Measurements from ENCODE around the gene ING3. TPM values are rescaled to one million over a fixed set of nuclear protein-coding genes. Genes with fewer than 3 reads are reported as not detected.

ING3 gene
- total and polyA plus RNA-seq, 2 donors (not counting 3 experiments of a cell fraction or from before 2014, with no cell fraction given) = 8.7 to 19.6 TPM

DNA sequence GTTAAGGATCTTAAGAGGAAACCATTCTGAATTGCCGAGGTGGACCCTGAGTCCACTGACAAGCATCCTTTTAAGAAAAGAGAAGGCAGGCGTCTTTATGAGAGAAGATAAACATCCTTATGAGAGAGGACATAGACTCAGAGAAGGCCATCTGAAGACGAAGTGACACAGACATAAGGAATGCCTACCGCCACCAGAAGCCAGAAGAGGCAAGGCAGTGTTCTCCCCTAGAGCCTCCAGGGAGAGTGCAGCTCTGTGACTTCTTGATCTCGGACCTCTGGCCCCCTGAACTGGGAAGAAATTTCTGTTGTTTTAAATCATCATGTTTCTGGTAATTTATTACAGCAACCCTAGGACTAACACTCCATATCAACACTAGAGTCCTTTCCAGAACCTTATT is 25.2 kb upstream of the ING3 start:
- Histone ChIP-seq H3K9ac (replicated peaks; ENCODE audit: extremely low read depth, insufficient read depth, low read length) (no peak overlapping the region), H2AFZ (ENCODE audit: low read depth, low read length) (no peak overlapping the region), H3K9me3 (replicated peaks; ENCODE audit: control insufficient read depth, insufficient read depth, low read length) (no peaks in the 10 kb centered on the region), H3K4me3 (replicated peaks in 1 of 3; ENCODE audit: insufficient read depth in 1 of 3, low read depth in 1 of 3, low read length in 3 of 3) (no peak overlapping the region), H3K4me1 (ENCODE audit: control insufficient read depth, extremely low read depth, insufficient read depth, low read length) (peaks cover 12% of the 10 kb centered on the region), H3K27ac (ENCODE audit: insufficient read depth, low read depth, low read length) (no peak overlapping the region), H3K27me3 (ENCODE audit: control insufficient read depth in 2 of 2, insufficient read depth in 2 of 2, low read length in 2 of 2) (no peaks in the 10 kb centered on the region), H3K9me1 (replicated peaks; ENCODE audit: control insufficient read depth, extremely low read depth, insufficient read depth, low read length) (no peaks in the 10 kb centered on the region), H4K20me1 (replicated peaks; ENCODE audit: control insufficient read depth, extremely low read depth, insufficient read depth, low read length) (no peaks in the 10 kb centered on the region), H3K4me2 (ENCODE audit: insufficient read depth, low read length) (no peak overlapping the region), H3K79me2 (ENCODE audit: control insufficient read depth, insufficient read depth, low read length) (no peaks in the 10 kb centered on the region), H3K36me3 (ENCODE audit: control insufficient read depth in 2 of 2, extremely low read depth in 1 of 2, insufficient read depth in 2 of 2, low read length in 2 of 2) (no peaks in the 10 kb centered on the region)
- CTCF ChIA-PET = no interaction called here
- TF ChIP-seq JUN (IDR thresholded peaks at IDR 0.05; ENCODE audit: borderline replicate concordance, insufficient read depth, insufficient read length, low read depth) (no peak), EZH2 (IDR thresholded peaks at IDR 0.05; ENCODE audit: borderline replicate concordance, low read depth, low read length, severe bottlenecking) (no peak), GATA2 (IDR thresholded peaks at IDR 0.05; ENCODE audit: insufficient read depth, insufficient read length, low read depth, low read length) (no peak), MYC (IDR thresholded peaks at IDR 0.05; ENCODE audit: low read depth, low read length) (no peak), POLR2A (IDR thresholded peaks at IDR 0.05; ENCODE audit: low read depth, low read length) (no peak), POLR2AphosphoS5 (IDR thresholded peaks at IDR 0.05; ENCODE audit: insufficient read depth, low read depth, low read length) (no peak), FOS (IDR thresholded peaks at IDR 0.05; ENCODE audit: borderline replicate concordance, insufficient read depth, low read length) (no peak)
- TF ChIP-seq, protein P1, sequence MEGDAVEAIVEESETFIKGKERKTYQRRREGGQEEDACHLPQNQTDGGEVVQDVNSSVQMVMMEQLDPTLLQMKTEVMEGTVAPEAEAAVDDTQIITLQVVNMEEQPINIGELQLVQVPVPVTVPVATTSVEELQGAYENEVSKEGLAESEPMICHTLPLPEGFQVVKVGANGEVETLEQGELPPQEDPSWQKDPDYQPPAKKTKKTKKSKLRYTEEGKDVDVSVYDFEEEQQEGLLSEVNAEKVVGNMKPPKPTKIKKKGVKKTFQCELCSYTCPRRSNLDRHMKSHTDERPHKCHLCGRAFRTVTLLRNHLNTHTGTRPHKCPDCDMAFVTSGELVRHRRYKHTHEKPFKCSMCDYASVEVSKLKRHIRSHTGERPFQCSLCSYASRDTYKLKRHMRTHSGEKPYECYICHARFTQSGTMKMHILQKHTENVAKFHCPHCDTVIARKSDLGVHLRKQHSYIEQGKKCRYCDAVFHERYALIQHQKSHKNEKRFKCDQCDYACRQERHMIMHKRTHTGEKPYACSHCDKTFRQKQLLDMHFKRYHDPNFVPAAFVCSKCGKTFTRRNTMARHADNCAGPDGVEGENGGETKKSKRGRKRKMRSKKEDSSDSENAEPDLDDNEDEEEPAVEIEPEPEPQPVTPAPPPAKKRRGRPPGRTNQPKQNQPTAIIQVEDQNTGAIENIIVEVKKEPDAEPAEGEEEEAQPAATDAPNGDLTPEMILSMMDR (IDR thresholded peaks at IDR 0.05; ENCODE audit: extremely low read depth in 1 of 2, insufficient read depth in 1 of 2, low read depth in 1 of 2, low read length in 2 of 2) = no peak
- TF ChIP-seq, protein P2, sequence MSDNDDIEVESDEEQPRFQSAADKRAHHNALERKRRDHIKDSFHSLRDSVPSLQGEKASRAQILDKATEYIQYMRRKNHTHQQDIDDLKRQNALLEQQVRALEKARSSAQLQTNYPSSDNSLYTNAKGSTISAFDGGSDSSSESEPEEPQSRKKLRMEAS (IDR thresholded peaks at IDR 0.05; ENCODE audit: insufficient read depth, insufficient read length) = no peak
- FAIRE-seq (no peak), DNase-seq (ENCODE audit: low read depth, low spot score) (no peak)
- POLR2A ChIA-PET = no interaction called here
- intact Hi-C loops (cut with micrococcal nuclease) = no loop called here
- BruUV-seq (replicated peaks) = no TSS peak
- dilution Hi-C loops (cut with MboI; ENCODE audit: extremely low pct_ligation_motif_present, low sequenced_read_pairs) = no loop called here
